CD4-positive, alpha-beta memory T cell (primary cell): ENCODE measurements around the gene FADS2. TPM values are rescaled to one million over a fixed set of nuclear protein-coding genes. Genes with fewer than 3 reads are reported as not detected.

Experiments
- CTCF ChIA-PET: fragments of 350-600 bp; sonication (Branson Sonifier 250); formaldehyde crosslinking; loops from one replicate; lab custom pipeline; 2021; ENCODE audit warnings: inconsistent platforms; ENCODE audit not compliant: partially characterized antibody; lab: Charles Lee
- POLR2A ChIA-PET: fragments of 350-600 bp; sonication (Branson Sonifier 250); formaldehyde crosslinking; loops from one replicate; lab custom pipeline; 2021; ENCODE audit not compliant: partially characterized antibody; lab: Charles Lee
- DNase-seq, 5 donors: peaks; one replicate each; pipeline versions ENCODE4 v3.0.0 to v3.0.0-alpha.2; 2020 to 2022; ENCODE audit warnings: mixed read lengths in 1 of 5
- H3K27ac ChIP-seq: one replicate; pipeline ENCODE4 v1.7.0; 2013; ENCODE audit warnings: low read depth, low read length
- H3K27me3 ChIP-seq: 2 replicates; pipeline ENCODE4 v1.7.0; 2013; ENCODE audit warnings: mild to moderate bottlenecking, low read length, moderate library complexity; ENCODE audit not compliant: insufficient read depth
- H3K36me3 ChIP-seq: 2 replicates; pipeline ENCODE4 v1.7.0; 2013; ENCODE audit warnings: mild to moderate bottlenecking, low read length, moderate library complexity; ENCODE audit not compliant: insufficient read depth
- H3K4me1 ChIP-seq: 2 replicates; pipeline ENCODE4 v1.7.0; 2013; ENCODE audit warnings: mild to moderate bottlenecking, low read length, moderate library complexity; ENCODE audit not compliant: insufficient read depth
- H3K4me3 ChIP-seq, 2 donors: one replicate each; pipeline ENCODE4 v1.7.0; 2013; ENCODE audit warnings: low read length in 2 of 2, mild to moderate bottlenecking in 1 of 2
- H3K9me3 ChIP-seq, 2 donors: one replicate each; pipeline ENCODE4 v1.7.0; 2013; ENCODE audit warnings: low read length in 2 of 2, control low read depth in 1 of 2; ENCODE audit not compliant: control insufficient read depth in 1 of 2
- H3K27ac Mint-ChIP-seq, 7 donors: one replicate each; pipeline ENCODE4 v1.8.0; 2020 to 2021; ENCODE audit warnings: mixed read lengths in 7 of 7, mild to moderate bottlenecking in 6 of 7, inconsistent platforms in 3 of 7, moderate library complexity in 3 of 7
- H3K27me3 Mint-ChIP-seq, 2 donors: one replicate each; pipeline ENCODE4 v1.8.0; 2020 to 2021; ENCODE audit warnings: mixed read lengths in 2 of 2
- H3K36me3 Mint-ChIP-seq, 2 donors: one replicate each; pipeline ENCODE4 v1.8.0; 2020 to 2021; ENCODE audit warnings: mixed read lengths in 2 of 2, inconsistent platforms in 1 of 2, mild to moderate bottlenecking in 1 of 2
- H3K4me1 Mint-ChIP-seq, 4 donors: one replicate each; pipeline ENCODE4 v1.8.0; 2020 to 2021; ENCODE audit warnings: mixed read lengths in 4 of 4, mild to moderate bottlenecking in 1 of 4
- H3K4me3 Mint-ChIP-seq, 8 donors: one replicate each; pipeline ENCODE4 v1.8.0; 2020 to 2021; ENCODE audit warnings: mixed read lengths in 8 of 8, mild to moderate bottlenecking in 7 of 8, moderate library complexity in 6 of 8, inconsistent platforms in 3 of 8
- H3K9me3 Mint-ChIP-seq, 8 donors: one replicate each; pipeline ENCODE4 v1.8.0; 2020 to 2021; ENCODE audit warnings: mixed read lengths in 8 of 8, mild to moderate bottlenecking in 5 of 8, inconsistent platforms in 3 of 8, moderate library complexity in 1 of 8
- intact Hi-C: fragments of 100-400 bp; cut with micrococcal nuclease; formaldehyde crosslinking; loops from one replicate; pipeline ENCODE4 v1.15.1; 2023
- polyA plus RNA-seq, 2 donors: library from polyadenylated mRNA; unstranded; fragments of 300-500 nt; fragmentation: Illumina TruSeq; gene quantifications; one replicate each; pipeline ENCODE4 v1.2.3, GENCODE V29; 2021
- total RNA-seq, 2 experiments: library from RNA; stranded (reverse); gene quantifications; one replicate each; pipeline ENCODE4 v1.2.3, GENCODE V29; 2021

FADS2 gene
- total and polyA plus RNA-seq, 4 experiments from 2014 or later: 0.06 to 0.94 (median 0.47) TPM

DNA sequence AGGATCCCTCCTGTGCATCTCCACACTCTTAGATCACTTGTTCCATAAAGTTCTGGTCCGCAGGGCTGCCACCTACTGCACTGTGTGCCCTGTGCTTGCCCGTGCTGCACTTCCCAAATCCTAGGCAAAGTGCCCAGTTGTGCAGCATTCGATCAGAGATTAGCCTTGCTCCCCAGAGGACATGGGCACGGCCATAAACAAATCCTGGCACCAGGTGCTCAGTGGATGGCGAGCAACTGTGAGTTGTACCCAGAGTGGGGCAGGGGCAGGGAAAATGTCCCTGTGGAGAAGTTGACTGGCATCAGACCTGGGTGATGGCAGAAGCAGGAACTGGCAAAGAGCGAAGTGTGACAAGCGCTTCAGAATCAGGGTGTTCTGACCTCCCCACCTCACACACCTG is 4.7 kb downstream of the FADS2 start:
- no peak overlapping the region for H3K4me3 ChIP-seq
- intact Hi-C loops: no loop called here
- ChIA-PET POLR2A (no interaction called here), CTCF (no interaction called here)
- peak overlapping the region in 2 of 7 donors; percentile 47 to 98 for H3K27ac Mint-ChIP-seq
- H3K9me3 Mint-ChIP-seq: no peaks in the 10 kb centered on the region
- H3K36me3 ChIP-seq: no peaks in the 10 kb centered on the region
- H3K9me3 ChIP-seq: no peaks in the 10 kb centered on the region
- no peak overlapping the region for H3K27ac ChIP-seq
- no peak overlapping the region for H3K4me3 Mint-ChIP-seq
- peaks cover 3% of the 10 kb centered on the region for H3K27me3 ChIP-seq
- H3K27me3 Mint-ChIP-seq: peaks cover 9 to 11% of the 10 kb centered on the region in 2 donors
- H3K36me3 Mint-ChIP-seq: no peaks in the 10 kb centered on the region
- H3K4me1 Mint-ChIP-seq: peaks cover 15 to 47% (median 30%) of the 10 kb centered on the region in 4 donors
- no peak for DNase-seq
- H3K4me1 ChIP-seq: peaks cover 33% of the 10 kb centered on the region

- no peaks in the 10 kb centered on the region for H3K9me3 ChIP-seq
- CTCF ChIA-PET: interaction anchor here (2.4 kb wide), 1 partner anchor 36 kb away, joined by 12 read pairs; no protein-coding TSS in a partner anchor
- DNase-seq: peak in 1 of 5 donors; percentile 64
- Mint-ChIP-seq H3K36me3 (no peaks in the 10 kb centered on the region), H3K4me1 (peaks cover 15 to 40% (median 27%) of the 10 kb centered on the region in 4 donors), H3K4me3 (peak overlapping the region in 3 of 8 donors; percentile 23 to 72 (median 69)), H3K9me3 (no peaks in the 10 kb centered on the region), H3K27me3 (peaks cover 9 to 11% of the 10 kb centered on the region in 2 donors), H3K27ac (peak overlapping the region in 3 of 7 donors; percentile 25 to 98 (median 83))
- intact Hi-C loops: no loop called here
- no peak overlapping the region for H3K27ac ChIP-seq
- peaks cover 28% of the 10 kb centered on the region for H3K4me1 ChIP-seq
- H3K4me3 ChIP-seq: no peak overlapping the region
- H3K27me3 ChIP-seq: peaks cover 3% of the 10 kb centered on the region
- POLR2A ChIA-PET: interaction anchor here (1.3 to 2.2 kb wide), 3 partner anchors 18 to 135 kb away, joined by 3 to 22 read pairs (median 6); partner anchors contain the start of genes FADS1 and FTH1
- no peaks in the 10 kb centered on the region for H3K36me3 ChIP-seq
Measured at GRCh38 chr11:61833471-61833870, 5.4 kb downstream of the FADS2 start.

DNA sequence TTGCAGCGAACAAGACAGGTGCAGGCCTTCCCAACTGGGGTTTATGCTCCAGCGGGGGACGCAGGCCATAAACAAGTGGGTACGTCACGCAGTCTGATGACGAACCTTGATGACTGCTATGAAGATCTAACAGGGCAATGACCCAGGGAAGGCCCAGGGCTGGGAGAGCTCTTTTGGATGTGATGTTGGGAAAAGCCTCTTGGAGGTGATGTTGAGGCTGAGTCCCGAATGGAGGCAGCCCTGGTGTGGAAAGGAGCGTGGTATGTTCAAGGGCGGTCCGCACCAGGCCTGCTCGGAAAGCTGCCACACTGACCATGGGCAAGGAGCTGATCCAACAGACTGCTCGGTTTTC is 5.8 kb downstream of the FADS2 start:
- DNase-seq: no peak
- peaks cover 13 to 36% (median 26%) of the 10 kb centered on the region in 4 donors for H3K4me1 Mint-ChIP-seq
- H3K27ac Mint-ChIP-seq: peak overlapping the region in 5 of 7 donors; percentile 27 to 98 (median 60)
- peak overlapping the region in 3 of 8 donors; percentile 59 to 72 (median 69) for H3K4me3 Mint-ChIP-seq
- Histone ChIP-seq H3K9me3 (no peaks in the 10 kb centered on the region), H3K4me1 (peaks cover 25% of the 10 kb centered on the region), H3K27me3 (peaks cover 3% of the 10 kb centered on the region), H3K36me3 (no peaks in the 10 kb centered on the region), H3K4me3 (no peak overlapping the region), H3K27ac (no peak overlapping the region)
- no peaks in the 10 kb centered on the region for H3K36me3 Mint-ChIP-seq
- peaks cover 8 to 11% of the 10 kb centered on the region in 2 donors for H3K27me3 Mint-ChIP-seq
- CTCF ChIA-PET: interaction anchor here (0.6 to 2.4 kb wide), 2 partner anchors 37 to 40 kb away, joined by 3 to 12 read pairs; no protein-coding TSS in a partner anchor
- intact Hi-C loops: no loop called here
- no peaks in the 10 kb centered on the region for H3K9me3 Mint-ChIP-seq
- POLR2A ChIA-PET: interaction anchor here (1.3 to 2.2 kb wide), 3 partner anchors 18 to 135 kb away, joined by 3 to 22 read pairs (median 6); partner anchors contain the start of genes FADS1 and FTH1

DNA sequence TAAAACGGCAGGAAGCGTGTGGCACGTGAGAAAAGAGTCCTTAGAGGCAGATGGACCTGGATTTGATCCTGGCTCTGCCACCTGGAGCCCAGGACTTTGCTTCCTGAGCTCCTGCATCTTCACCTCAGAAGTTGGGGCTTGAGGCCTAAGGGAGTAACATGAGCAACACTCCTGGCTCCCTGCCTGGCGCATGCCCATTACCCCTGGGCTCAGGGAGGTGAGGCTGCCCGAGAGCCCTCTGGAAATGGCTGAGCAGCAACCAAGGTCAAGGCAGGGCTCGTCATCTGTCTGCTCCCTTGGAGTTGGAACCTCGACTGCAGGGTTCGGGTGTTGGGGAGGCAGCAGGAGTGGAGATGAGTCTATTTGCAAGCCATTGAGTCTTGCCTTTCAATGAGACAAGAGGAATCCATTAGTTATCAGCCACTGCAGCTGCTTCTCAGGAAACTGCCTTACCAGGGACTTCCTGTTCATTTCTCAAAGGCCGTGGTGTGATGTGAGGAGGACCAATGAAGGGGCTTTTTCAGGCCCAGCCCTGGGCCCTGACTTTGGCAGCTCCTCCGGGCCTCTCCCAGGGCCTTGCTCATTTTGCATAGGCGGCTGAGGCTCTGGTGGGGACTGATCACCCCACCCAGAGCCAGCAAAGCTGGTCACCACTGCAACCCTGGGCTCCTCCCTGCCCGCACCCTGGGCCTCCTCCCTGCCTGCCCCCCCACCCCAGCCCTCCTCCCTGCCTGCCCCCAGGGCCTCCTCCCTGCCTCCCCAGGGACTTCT is 6.4 kb downstream of the FADS2 start:
- CTCF ChIA-PET: interaction anchor here (0.6 to 2.4 kb wide), 2 partner anchors 37 to 41 kb away, joined by 3 to 12 read pairs; no protein-coding TSS in a partner anchor

DNA sequence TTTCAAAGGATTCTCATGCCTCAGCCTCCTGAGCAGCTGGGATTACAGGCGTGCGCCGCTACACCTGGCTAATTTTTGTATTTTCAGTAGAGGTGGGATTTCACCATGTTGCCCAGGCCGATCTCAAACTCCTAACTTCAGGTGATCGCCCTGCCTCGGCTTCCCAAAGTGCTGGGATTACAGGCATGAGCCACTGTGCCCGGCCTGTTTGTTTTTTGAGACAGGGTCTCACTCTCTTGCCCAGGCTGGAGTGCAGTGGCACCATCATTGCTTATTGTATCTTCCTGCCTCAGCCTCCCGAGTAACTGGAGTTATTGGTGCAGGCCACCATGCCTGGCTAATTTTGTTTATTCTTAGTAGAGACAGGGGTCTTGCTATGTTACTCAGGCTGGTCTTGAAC is 8.1 kb downstream of the FADS2 start:
- DNase-seq: no peak

More for the DNA sequence above, 6.4 kb downstream of the FADS2 start:
- Histone ChIP-seq H3K36me3 (no peaks in the 10 kb centered on the region), H3K4me3 (no peak overlapping the region), H3K27me3 (peaks cover 3% of the 10 kb centered on the region), H3K4me1 (peaks cover 20% of the 10 kb centered on the region), H3K27ac (peak overlapping the region; percentile 28), H3K9me3 (no peaks in the 10 kb centered on the region)
- Mint-ChIP-seq H3K4me3 (peak overlapping the region in 5 of 8 donors; percentile 28 to 70 (median 59)), H3K27me3 (peaks cover 6 to 11% of the 10 kb centered on the region in 2 donors), H3K36me3 (no peaks in the 10 kb centered on the region), H3K9me3 (no peaks in the 10 kb centered on the region), H3K27ac (peak overlapping the region in 6 of 7 donors; percentile 33 to 98 (median 60)), H3K4me1 (peaks cover 13 to 32% (median 23%) of the 10 kb centered on the region in 4 donors)
- DNase-seq: peak; percentile 29 to 74 (median 49)
- intact Hi-C loops: no loop called here
- POLR2A ChIA-PET: interaction anchor here (1.3 to 2.2 kb wide), 3 partner anchors 19 to 134 kb away, joined by 3 to 22 read pairs (median 6); partner anchors contain the start of genes FADS1 and FTH1

DNA sequence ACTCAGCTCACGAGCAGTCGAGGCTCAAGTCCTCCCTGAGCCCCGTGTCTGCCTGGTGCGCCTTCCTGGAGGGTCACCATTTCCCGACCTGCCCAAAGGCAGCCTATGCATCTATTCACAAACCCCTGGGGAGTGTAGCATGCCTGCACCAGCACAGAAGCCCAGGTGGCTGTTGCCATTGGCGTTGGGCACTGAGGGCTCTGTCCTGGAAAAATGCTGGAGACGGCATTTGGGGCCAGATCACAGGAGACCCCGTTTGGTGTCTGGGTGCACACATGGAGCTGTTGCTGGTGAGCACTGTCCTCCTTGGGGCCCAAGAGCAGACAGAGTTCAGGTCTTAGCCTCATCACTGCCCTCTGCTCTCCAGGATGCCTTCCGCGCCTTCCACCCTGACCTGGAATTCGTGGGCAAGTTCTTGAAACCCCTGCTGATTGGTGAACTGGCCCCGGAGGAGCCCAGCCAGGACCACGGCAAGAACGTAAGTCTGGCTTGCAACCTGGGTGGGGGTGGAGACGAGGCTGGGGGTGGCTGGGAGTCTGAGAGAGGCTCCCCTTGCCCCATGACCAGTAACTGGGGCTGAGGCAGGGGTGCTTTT is 9.4 kb downstream of the FADS2 start:
- ChIA-PET CTCF (interaction anchor here (1.2 kb wide), 1 partner anchor 473 kb away, joined by 3 read pairs; no protein-coding TSS in a partner anchor), POLR2A (no interaction called here)

More for the DNA sequence above, 8.1 kb downstream of the FADS2 start:
- CTCF ChIA-PET: no interaction called here
- H3K4me1 Mint-ChIP-seq: peaks cover 13 to 24% (median 20%) of the 10 kb centered on the region in 4 donors
- H3K4me3 Mint-ChIP-seq: no peak overlapping the region
- Histone ChIP-seq H3K4me3 (no peak overlapping the region), H3K4me1 (peaks cover 20% of the 10 kb centered on the region), H3K27me3 (no peaks in the 10 kb centered on the region), H3K27ac (no peak overlapping the region), H3K9me3 (no peaks in the 10 kb centered on the region), H3K36me3 (peaks cover 3% of the 10 kb centered on the region)
- POLR2A ChIA-PET: no interaction called here
- peak overlapping the region in 2 of 7 donors; percentile 31 to 94 for H3K27ac Mint-ChIP-seq
- peaks cover 3 to 5% of the 10 kb centered on the region in 2 donors for H3K27me3 Mint-ChIP-seq
- intact Hi-C loops: no loop called here
- H3K36me3 Mint-ChIP-seq: no peaks in the 10 kb centered on the region
- peaks cover 0 to 2% (median 0%) of the 10 kb centered on the region in 8 donors for H3K9me3 Mint-ChIP-seq

More for the DNA sequence above, 9.4 kb downstream of the FADS2 start:
- H3K36me3 Mint-ChIP-seq: no peaks in the 10 kb centered on the region
- peaks cover 20% of the 10 kb centered on the region for H3K4me1 ChIP-seq
- intact Hi-C loops: no loop called here
- no peak overlapping the region for H3K27ac ChIP-seq
- no peak for DNase-seq
- no peak overlapping the region for H3K27ac Mint-ChIP-seq
- no peak overlapping the region for H3K4me3 Mint-ChIP-seq
- peaks cover 2% of the 10 kb centered on the region in 2 donors for H3K27me3 Mint-ChIP-seq
- H3K4me3 ChIP-seq: no peak overlapping the region
- no peaks in the 10 kb centered on the region for H3K9me3 ChIP-seq
- H3K36me3 ChIP-seq: peaks cover 3% of the 10 kb centered on the region
- no peaks in the 10 kb centered on the region for H3K27me3 ChIP-seq
- peaks cover 0 to 2% (median 0%) of the 10 kb centered on the region in 8 donors for H3K9me3 Mint-ChIP-seq
- peaks cover 13 to 24% (median 19%) of the 10 kb centered on the region in 4 donors for H3K4me1 Mint-ChIP-seq
